HFFc6 (cell line): ENCODE data around the gene RNF213. TPM values are rescaled to one million over a fixed set of nuclear protein-coding genes. Genes with fewer than 3 reads are reported as not detected.

Experiments
- DNase-seq: peaks from one replicate; pipeline ENCODE4 v3.0.0-alpha.2; 2018
- H3K27ac Mint-ChIP-seq: 2 replicates; pipeline ENCODE4 v1.8.0; 2020; ENCODE audit warnings: mild to moderate bottlenecking, mixed read lengths
- H3K27me3 Mint-ChIP-seq: 2 replicates; pipeline ENCODE4 v1.8.0; 2021; ENCODE audit warnings: mild to moderate bottlenecking, moderate library complexity, mixed read lengths; ENCODE audit not compliant: insufficient read depth
- H3K36me3 Mint-ChIP-seq: 2 replicates; pipeline ENCODE4 v1.8.0; 2021; ENCODE audit warnings: low read depth, mixed read lengths
- H3K4me1 Mint-ChIP-seq: 2 replicates; pipeline ENCODE4 v1.8.0; 2020; ENCODE audit warnings: low read depth, mixed read lengths
- H3K4me3 Mint-ChIP-seq: 2 replicates; pipeline ENCODE4 v1.8.0; 2020; ENCODE audit warnings: mild to moderate bottlenecking, moderate library complexity, mixed read lengths
- H3K9me3 Mint-ChIP-seq: 2 replicates; pipeline ENCODE4 v1.8.0; 2020; ENCODE audit warnings: mild to moderate bottlenecking, mixed read lengths
- total RNA-seq, 6 experiments: library from RNA; stranded (reverse); fragmentation: NEBNext Ultra II Directional; extraction: Animal tissue kit (Norgen Biotek cat#: 25700); gene quantifications; 2 replicates in 1 of 6; 3 replicates in 5 of 6; pipeline ENCODE4 v1.2.3, GENCODE V29; 2021
- TF ChIP-seq, protein P1 (sequence below): fragments of 200-600 bp; sonication (generic); IDR thresholded peaks from 2 replicates; pipeline ENCODE4 v1.5.0; 2021; ENCODE audit warnings: antibody characterized with exemption, mild to moderate bottlenecking

Gene RNF213
- total RNA-seq, 6 experiments from 2014 or later, result 42.0 to 51.6 (median 48.3) TPM

DNA sequence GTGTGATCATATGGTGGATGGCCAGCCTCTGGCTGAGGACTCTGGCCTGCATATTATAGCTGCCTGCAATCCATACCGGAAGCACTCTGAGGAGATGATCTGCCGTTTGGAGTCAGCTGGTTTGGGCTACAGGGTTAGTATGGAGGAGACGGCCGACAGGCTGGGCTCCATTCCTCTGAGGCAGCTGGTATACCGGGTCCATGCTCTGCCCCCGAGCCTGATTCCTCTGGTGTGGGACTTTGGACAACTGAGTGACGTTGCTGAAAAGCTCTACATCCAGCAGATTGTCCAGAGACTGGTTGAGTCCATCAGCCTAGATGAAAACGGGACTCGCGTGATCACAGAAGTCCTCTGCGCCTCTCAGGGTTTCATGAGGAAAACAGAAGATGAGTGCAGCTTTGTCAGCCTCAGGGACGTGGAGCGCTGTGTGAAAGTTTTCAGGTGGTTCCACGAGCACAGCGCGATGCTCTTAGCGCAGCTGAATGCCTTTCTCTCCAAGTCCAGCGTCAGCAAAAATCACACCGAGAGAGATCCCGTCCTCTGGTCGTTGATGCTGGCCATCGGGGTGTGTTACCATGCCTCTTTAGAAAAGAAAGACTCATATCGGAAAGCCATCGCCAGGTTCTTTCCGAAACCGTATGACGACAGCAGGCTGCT is 85.3 kb downstream of the RNF213 start:
- TF ChIP-seq, protein P1, sequence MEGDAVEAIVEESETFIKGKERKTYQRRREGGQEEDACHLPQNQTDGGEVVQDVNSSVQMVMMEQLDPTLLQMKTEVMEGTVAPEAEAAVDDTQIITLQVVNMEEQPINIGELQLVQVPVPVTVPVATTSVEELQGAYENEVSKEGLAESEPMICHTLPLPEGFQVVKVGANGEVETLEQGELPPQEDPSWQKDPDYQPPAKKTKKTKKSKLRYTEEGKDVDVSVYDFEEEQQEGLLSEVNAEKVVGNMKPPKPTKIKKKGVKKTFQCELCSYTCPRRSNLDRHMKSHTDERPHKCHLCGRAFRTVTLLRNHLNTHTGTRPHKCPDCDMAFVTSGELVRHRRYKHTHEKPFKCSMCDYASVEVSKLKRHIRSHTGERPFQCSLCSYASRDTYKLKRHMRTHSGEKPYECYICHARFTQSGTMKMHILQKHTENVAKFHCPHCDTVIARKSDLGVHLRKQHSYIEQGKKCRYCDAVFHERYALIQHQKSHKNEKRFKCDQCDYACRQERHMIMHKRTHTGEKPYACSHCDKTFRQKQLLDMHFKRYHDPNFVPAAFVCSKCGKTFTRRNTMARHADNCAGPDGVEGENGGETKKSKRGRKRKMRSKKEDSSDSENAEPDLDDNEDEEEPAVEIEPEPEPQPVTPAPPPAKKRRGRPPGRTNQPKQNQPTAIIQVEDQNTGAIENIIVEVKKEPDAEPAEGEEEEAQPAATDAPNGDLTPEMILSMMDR, result no peak
- H3K27me3 Mint-ChIP-seq, result peaks cover 2% of the 10 kb centered on the region
- H3K9me3 Mint-ChIP-seq, result no peaks in the 10 kb centered on the region
- no peak for DNase-seq
- no peak overlapping the region for H3K4me3 Mint-ChIP-seq
- peaks cover 13% of the 10 kb centered on the region for H3K4me1 Mint-ChIP-seq
- no peak overlapping the region for H3K27ac Mint-ChIP-seq
- peaks cover 72% of the 10 kb centered on the region for H3K36me3 Mint-ChIP-seq

DNA sequence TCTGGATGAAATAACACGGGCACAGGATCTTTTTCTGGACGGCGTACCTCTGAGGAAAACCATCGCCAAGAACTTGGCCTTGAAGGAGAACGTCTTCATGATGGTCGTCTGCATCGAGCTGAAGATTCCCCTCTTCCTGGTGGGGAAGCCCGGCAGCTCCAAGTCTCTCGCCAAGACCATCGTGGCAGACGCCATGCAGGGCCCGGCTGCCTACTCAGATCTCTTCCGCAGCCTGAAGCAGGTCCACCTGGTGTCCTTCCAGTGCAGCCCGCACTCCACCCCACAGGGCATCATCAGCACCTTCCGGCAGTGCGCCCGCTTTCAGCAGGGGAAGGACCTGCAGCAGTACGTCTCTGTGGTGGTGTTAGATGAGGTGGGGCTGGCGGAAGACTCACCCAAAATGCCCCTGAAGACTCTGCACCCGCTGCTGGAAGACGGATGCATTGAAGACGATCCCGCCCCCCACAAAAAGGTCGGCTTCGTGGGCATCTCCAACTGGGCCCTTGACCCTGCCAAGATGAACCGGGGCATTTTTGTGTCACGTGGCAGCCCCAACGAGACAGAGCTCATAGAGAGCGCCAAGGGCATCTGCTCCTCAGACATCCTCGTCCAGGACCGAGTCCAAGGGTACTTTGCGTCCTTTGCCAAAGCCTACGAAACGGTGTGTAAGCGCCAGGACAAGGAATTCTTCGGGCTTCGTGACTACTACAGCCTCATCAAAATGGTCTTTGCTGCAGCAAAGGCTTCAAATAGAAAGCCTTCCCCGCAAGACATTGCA is 86.0 kb downstream of the RNF213 start:
- Mint-ChIP-seq H3K36me3 (peaks cover 72% of the 10 kb centered on the region), H3K27ac (no peak overlapping the region), H3K9me3 (no peaks in the 10 kb centered on the region), H3K4me3 (no peak overlapping the region), H3K4me1 (peaks cover 13% of the 10 kb centered on the region), H3K27me3 (peaks cover 2% of the 10 kb centered on the region)
- TF ChIP-seq, protein P1, result no peak
- DNase-seq, result no peak

DNA sequence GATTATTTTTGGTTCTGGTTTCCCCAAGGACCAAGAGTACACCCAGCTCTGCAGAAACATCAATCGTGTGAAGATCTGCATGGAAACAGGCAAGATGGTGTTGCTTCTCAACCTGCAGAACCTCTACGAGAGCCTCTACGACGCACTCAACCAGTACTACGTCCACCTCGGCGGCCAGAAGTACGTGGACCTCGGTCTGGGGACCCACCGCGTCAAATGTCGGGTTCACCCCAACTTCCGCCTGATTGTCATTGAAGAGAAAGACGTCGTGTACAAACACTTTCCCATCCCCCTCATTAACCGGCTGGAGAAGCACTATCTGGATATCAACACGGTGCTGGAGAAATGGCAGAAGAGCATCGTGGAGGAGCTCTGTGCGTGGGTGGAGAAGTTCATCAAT is 86.9 kb downstream of the RNF213 start:
- Mint-ChIP-seq H3K4me1 (peaks cover 13% of the 10 kb centered on the region), H3K4me3 (no peak overlapping the region), H3K9me3 (no peaks in the 10 kb centered on the region), H3K27me3 (peaks cover 2% of the 10 kb centered on the region), H3K36me3 (peaks cover 80% of the 10 kb centered on the region), H3K27ac (no peak overlapping the region)
- DNase-seq, result no peak
- TF ChIP-seq, protein P1, result no peak

DNA sequence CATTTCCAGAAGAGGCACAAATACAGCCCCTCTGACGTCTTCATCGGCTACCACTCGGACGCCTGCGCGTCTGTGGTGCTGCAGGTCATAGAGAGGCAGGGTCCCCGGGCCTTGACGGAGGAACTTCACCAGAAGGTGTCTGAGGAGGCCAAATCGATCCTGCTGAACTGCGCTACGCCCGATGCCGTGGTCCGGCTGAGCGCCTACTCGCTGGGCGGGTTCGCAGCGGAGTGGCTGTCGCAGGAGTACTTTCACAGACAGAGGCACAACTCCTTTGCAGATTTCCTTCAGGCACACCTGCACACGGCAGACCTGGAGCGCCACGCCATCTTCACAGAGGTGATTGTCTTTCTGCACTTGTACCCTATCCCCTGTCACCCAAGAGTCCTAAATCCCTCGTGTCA is 87.3 kb downstream of the RNF213 start:
- Mint-ChIP-seq H3K36me3 (peaks cover 80% of the 10 kb centered on the region), H3K9me3 (no peaks in the 10 kb centered on the region), H3K27ac (no peak overlapping the region), H3K27me3 (peaks cover 2% of the 10 kb centered on the region), H3K4me1 (peaks cover 13% of the 10 kb centered on the region), H3K4me3 (no peak overlapping the region)
- TF ChIP-seq, protein P1, result no peak
- no peak for DNase-seq

DNA sequence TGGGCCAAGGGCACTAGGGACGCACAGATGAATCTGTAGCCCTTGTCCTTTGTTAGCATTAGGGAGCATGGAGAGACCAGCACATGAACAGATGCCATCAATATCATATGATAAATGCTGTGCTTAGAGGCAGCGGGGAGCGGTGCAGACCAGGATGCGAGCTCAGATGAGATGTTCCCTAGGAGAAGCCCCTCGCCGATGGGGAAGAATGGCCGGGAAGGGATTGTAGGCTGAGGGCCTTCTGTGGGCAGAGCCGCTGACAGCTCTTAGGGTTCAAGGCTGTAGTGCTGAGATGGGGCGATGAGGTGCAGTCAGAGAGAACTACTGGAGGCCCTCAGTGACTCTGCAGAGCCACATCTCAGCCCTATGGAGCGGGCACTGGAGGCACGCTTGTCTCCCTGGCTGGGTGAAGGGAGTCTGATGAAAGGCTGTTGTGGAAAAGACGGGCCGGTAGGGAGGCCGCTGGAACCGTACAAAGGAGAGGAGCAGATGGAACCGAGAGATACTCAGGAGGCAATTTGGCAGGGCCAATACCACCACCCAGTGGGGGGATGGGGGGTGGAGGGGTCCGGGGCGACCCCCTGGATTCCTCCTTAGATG is 88.0 kb downstream of the RNF213 start:
- Mint-ChIP-seq H3K27me3 (peaks cover 3% of the 10 kb centered on the region), H3K4me1 (peaks cover 13% of the 10 kb centered on the region), H3K36me3 (peaks cover 78% of the 10 kb centered on the region), H3K4me3 (no peak overlapping the region), H3K27ac (no peak overlapping the region), H3K9me3 (no peaks in the 10 kb centered on the region)
- TF ChIP-seq, protein P1, result no peak
- no peak for DNase-seq
